Pancreas (tissue), 10 donors: Measurements from ENCODE around the gene GLB1L3. TPM values are rescaled to one million over a fixed set of nuclear protein-coding genes. Genes with fewer than 3 reads are reported as not detected.

ENCODE experiments used
- ATAC-seq, 4 donors: fragments of 200-7000 bp; cut with Tn5 transposase; one replicate each; pipeline versions ENCODE4 v1.8.0 to v1.9.1; 2020; ENCODE audit warnings: mild to moderate bottlenecking in 4 of 4, moderate library complexity in 4 of 4
- DNase-seq, 6 donors: peaks; one replicate each; pipeline ENCODE4 v3.0.0-alpha.2; 2020
- FAIRE-seq: peaks from 2 replicates; lab custom pipeline; 2012; peaks lifted over from hg19 to GRCh38; lab: Jason Lieb, UNC
- H3K27ac ChIP-seq, 4 donors: fragments of 200-600 bp; sonication (generic); 1 replicate in 3 of 4; 2 replicates in 1 of 4; pipeline versions ENCODE4 v1.5.0 to v1.8.0; 2020
- H3K27me3 ChIP-seq, 4 donors: fragments of 200-600 bp; one replicate each; pipeline ENCODE4 v1.8.0; 2021
- H3K36me3 ChIP-seq, 3 donors: fragments of 200-600 bp; sonication (generic) in 1 of 3; one replicate each; pipeline versions ENCODE4 v1.5.0 to v1.8.0; 2020 to 2021
- H3K4me1 ChIP-seq, 3 donors: fragments of 200-600 bp; one replicate each; pipeline ENCODE4 v1.8.0; 2021
- H3K4me3 ChIP-seq, 4 donors: fragments of 200-600 bp; sonication (generic) in 2 of 4; one replicate each; pipeline versions ENCODE4 v1.5.0 to v1.8.0; 2020 to 2021
- H3K9me3 ChIP-seq, 4 donors: fragments of 200-600 bp; one replicate each; pipeline ENCODE4 v1.8.0; 2021
- CTCF ChIP-seq, 4 donors: fragments of 200-600 bp; sonication (generic) in 3 of 4; IDR thresholded peaks; one replicate each; pipeline versions ENCODE4 v1.5.0 to v1.8.0; 2021; ENCODE audit warnings: antibody characterized with exemption in 4 of 4
- WGBS, 2 donors: extraction: QIAGEN DNeasy Blood & Tissue Kit; methylation state at CpG; one replicate each; pipeline ENCODE4 v1.1.7; 2013; 5-methylcytosine and 5-hydroxymethylcytosine counted together
- intact Hi-C, 3 donors: fragments of 100-400 bp; cut with DNase I; formaldehyde crosslinking; loops; one replicate each; pipeline versions ENCODE4 v1.11.1 to v1.14.2; 2022
- polyA plus RNA-seq, 2 donors: library from polyadenylated mRNA; stranded (reverse); fragments of 200-250 nt; gene quantifications; one replicate each; pipeline ENCODE4 v1.2.3, GENCODE V29; 2013
- total RNA-seq, 6 donors: library from RNA; stranded (reverse); fragmentation: NEBNext Ultra II Directional in 4 of 6; extraction: Animal tissue kit (Norgen Biotek cat#: 25700) in 4 of 6; gene quantifications; one replicate each; pipeline versions ENCODE4 v1.2.1 to v1.2.4, GENCODE V29; 2021 to 2023
- donor health status: healthy with polysubstance abuse.
- donor health status: DM: no; HTN: no; CAD: no; lungs with moderate emphysema.
- donor health status: DM: no; HTN: no; CAD: no.
- donor health status: control.
- donor health status: control.
- donor health status: Bipolar disorder and iron deficiency.
- donor health status: DM: yes; HTN: yes; CAD: no.
- donor health status: DM: no; HTN: no; CAD: no.
- donor health status: DM: no; HTN: no; CAD: no.
- donor health status: DM: yes; HTN: yes; CAD: no.

The GLB1L3 gene
- total and polyA plus RNA-seq, 8 donors = 0.12 to 0.38 (median 0.14) TPM; not detected in 4

- WGBS, 2 donors = 86 to 88% methylated on average over 7 of the region's 7 CpGs
- Histone ChIP-seq H3K9me3 (no peaks in the 10 kb centered on the region), H3K27me3 (no peaks in the 10 kb centered on the region), H3K4me1 (no peaks in the 10 kb centered on the region), H3K27ac (no peak overlapping the region), H3K4me3 (no peak overlapping the region), H3K36me3 (no peaks in the 10 kb centered on the region)
- no peak for TF ChIP-seq CTCF (IDR thresholded peaks at IDR 0.05)
- DNase-seq = no peak
- ATAC-seq = no peak
- intact Hi-C loops = no loop called here
- FAIRE-seq = no peak
Observed at GRCh38 chr11:134333312-134333711, 57.1 kb downstream of the GLB1L3 start.

- H3K4me3 ChIP-seq = no peak overlapping the region
- no peak for TF ChIP-seq CTCF (IDR thresholded peaks at IDR 0.05)
- ATAC-seq (no peak), DNase-seq (no peak), FAIRE-seq (no peak)
- H3K27ac ChIP-seq = no peak overlapping the region
- no peaks in the 10 kb centered on the region for H3K36me3 ChIP-seq
- intact Hi-C loops = no loop called here
- WGBS, 2 donors = 83 to 85% methylated on average over 3 of the region's 3 CpGs
- H3K27me3 ChIP-seq = no peaks in the 10 kb centered on the region
- no peaks in the 10 kb centered on the region for H3K4me1 ChIP-seq
- H3K9me3 ChIP-seq = no peaks in the 10 kb centered on the region
Observed at GRCh38 chr11:134333946-134334345, 57.8 kb downstream of the GLB1L3 start.

GRCh38 chr11:134334796-134335571 is 58.8 kb downstream of the GLB1L3 start:
- intact Hi-C loops = no loop called here
- Histone ChIP-seq H3K27ac (no peak overlapping the region), H3K4me3 (no peak overlapping the region), H3K27me3 (no peaks in the 10 kb centered on the region), H3K9me3 (no peaks in the 10 kb centered on the region), H3K4me1 (no peaks in the 10 kb centered on the region), H3K36me3 (no peaks in the 10 kb centered on the region)
- 86 to 94% methylated on average over 10 of the region's 10 CpGs for WGBS, 2 donors
- ATAC-seq (no peak), DNase-seq (no peak), FAIRE-seq (no peak)
- TF ChIP-seq CTCF (IDR thresholded peaks at IDR 0.05) = no peak

- intact Hi-C loops = no loop called here
- WGBS, 2 donors = 85 to 91% methylated on average over 4 of the region's 4 CpGs
- H3K4me3 ChIP-seq = no peak overlapping the region
- H3K9me3 ChIP-seq = no peaks in the 10 kb centered on the region
- no peak for TF ChIP-seq CTCF (IDR thresholded peaks at IDR 0.05)
- FAIRE-seq (no peak), ATAC-seq (no peak), DNase-seq (no peak)
- no peaks in the 10 kb centered on the region for H3K27me3 ChIP-seq
- H3K36me3 ChIP-seq = no peaks in the 10 kb centered on the region
- no peak overlapping the region for H3K27ac ChIP-seq
- H3K4me1 ChIP-seq = no peaks in the 10 kb centered on the region
Observed at GRCh38 chr11:134337051-134337450, 60.9 kb downstream of the GLB1L3 start.

GRCh38 chr11:134338068-134338467 is 61.9 kb downstream of the GLB1L3 start:
- WGBS, 2 donors = 91% methylated on average over 15 of the region's 15 CpGs
- intact Hi-C loops = no loop called here
- no peak for TF ChIP-seq CTCF (IDR thresholded peaks at IDR 0.05)
- Histone ChIP-seq H3K9me3 (no peaks in the 10 kb centered on the region), H3K27me3 (no peaks in the 10 kb centered on the region), H3K4me1 (no peaks in the 10 kb centered on the region), H3K4me3 (no peak overlapping the region), H3K27ac (no peak overlapping the region), H3K36me3 (no peaks in the 10 kb centered on the region)
- FAIRE-seq (no peak), DNase-seq (no peak), ATAC-seq (no peak)
